Mammary epithelial cell (primary cell): ENCODE measurements around the gene LAMTOR5.

ENCODE experiments used
- CTCF ChIP-seq, 2 donors: IDR thresholded peaks in 1 of 2; conservative IDR thresholded peaks in 1 of 2; 2 replicates each; pipeline ENCODE4 v1.5.1; 2011 to 2012; ENCODE audit warnings: inconsistent platforms in 2 of 2, low read length in 2 of 2, mild to moderate bottlenecking in 2 of 2, control low read depth in 1 of 2, low read depth in 1 of 2; ENCODE audit not compliant: insufficient read depth in 1 of 2; ENCODE audit errors: extremely low read depth in 1 of 2
- EZH2 ChIP-seq: IDR thresholded peaks from 2 replicates; pipeline ENCODE4 v1.6.1; 2012; ENCODE audit warnings: low read length, inconsistent platforms, borderline replicate concordance

- no peak for TF ChIP-seq CTCF (conservative IDR thresholded peaks at IDR 0.05 in 1 of 2, IDR thresholded peaks at IDR 0.05 in 1 of 2; ENCODE audit: extremely low read depth in 1 of 2, insufficient read depth in 1 of 2, low read depth in 1 of 2, low read length in 2 of 2)
- TF ChIP-seq EZH2 = no peak
These were observed 3.1 kb downstream of the LAMTOR5 start for GRCh38 chr1:110404401-110404800.
